ENCODE data around the gene KLC4. TPM values are rescaled to one million over a fixed set of nuclear protein-coding genes. Genes with fewer than 3 reads are reported as not detected.
"Not testable (repeated sequence)": the region's sequence is repeated elsewhere in the genome, so short reads cannot be mapped to it uniquely, and the experiment has no call there.

KLC4 gene
- polyA plus RNA-seq, 1 experiment = 16.8 TPM

DNA sequence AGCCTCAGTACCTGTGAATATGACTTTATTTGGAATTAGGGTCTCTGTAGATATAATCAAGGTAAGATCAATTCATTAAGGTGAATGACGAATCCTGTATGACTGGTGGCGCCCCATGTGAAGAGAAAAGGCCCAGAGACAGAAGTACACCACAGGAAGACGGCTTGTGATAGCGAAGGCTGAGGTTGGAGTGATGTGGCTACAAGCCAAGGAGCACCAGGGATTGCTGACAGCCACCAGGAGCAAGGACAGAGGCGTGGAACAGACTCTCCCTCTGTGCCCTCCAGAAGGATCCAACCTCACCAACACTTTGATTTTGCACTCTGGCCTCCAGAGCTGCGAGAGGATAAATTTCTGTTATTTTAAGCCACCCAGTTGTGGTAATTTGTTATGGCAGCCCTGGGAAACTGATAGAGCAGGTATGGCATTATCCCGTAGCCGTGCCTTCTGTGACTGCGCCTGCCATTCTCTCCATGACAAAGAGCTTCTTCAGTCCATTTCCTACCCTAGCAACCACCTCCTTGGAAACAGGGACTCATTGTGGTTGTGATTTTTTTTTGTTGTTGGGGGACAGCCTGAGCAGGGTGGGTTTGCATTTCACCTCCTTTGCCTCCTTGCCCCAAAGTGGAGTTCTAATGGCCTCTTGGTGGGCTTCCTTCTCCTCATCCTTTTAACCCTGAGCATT is 46.2 kb downstream of the KLC4 start:
- H3K36me3 ChIP-seq (ENCODE audit: control insufficient read depth, insufficient read depth, low read length) = peaks cover 6% of the 10 kb centered on the region; the same call in 1 of the 2 replicates
- TF ChIP-seq CTCF (IDR thresholded peaks at IDR 0.05; ENCODE audit: insufficient read depth, low read depth, low read length) = no peak
- no peak for DNase-seq (ENCODE audit: low read depth)

DNA sequence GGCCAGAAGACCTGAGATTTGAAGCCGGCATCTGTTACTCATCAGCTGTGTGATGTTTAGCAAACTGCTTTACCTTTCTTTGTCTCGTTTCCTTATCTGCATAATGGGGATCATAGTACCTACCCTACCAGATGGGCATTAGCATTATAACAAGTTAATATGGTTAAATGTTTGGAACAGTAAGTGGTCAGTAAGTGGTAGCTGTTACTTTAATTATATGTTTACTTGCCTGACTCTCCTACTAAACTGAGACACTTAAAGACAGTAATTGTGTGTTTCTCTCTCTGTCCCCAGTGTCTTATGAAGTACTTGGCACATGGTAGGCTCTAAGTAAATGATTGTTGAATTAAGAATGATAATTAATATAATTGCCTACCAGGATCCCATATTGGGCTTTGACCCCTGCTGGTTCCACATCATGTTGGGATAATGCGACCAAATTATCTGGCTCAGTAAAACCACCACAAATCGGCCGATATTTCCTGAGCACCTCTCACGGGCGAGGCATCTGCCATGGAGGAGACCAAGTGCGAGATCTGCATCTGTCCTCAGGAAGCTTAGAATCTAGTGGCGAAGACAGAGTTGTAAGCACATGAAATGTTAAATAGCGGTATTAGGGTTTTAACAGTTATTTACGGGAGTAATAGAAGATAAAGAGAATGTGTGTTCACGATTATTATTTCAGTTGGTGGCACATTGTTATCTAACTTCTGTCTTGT is 48.1 kb downstream of the KLC4 start:
- DNase-seq (ENCODE audit: low read depth) = no peak
- no peaks in the 10 kb centered on the region for H3K27me3 ChIP-seq (ENCODE audit: control insufficient read depth, insufficient read depth, low read length)
- peaks cover 6% of the 10 kb centered on the region; the same call in 1 of the 2 replicates for H3K36me3 ChIP-seq (ENCODE audit: control insufficient read depth, insufficient read depth, low read length)
- POLR2A ChIA-PET = no interaction called here
- no peak for TF ChIP-seq CTCF (IDR thresholded peaks at IDR 0.05; ENCODE audit: insufficient read depth, low read depth, low read length)
- no peak overlapping the region for H3K4me3 ChIP-seq (ENCODE audit: low read depth, low read length)
- CTCF ChIA-PET = interaction anchor here (0.6 to 1.0 kb wide), 2 partner anchors 11 to 38 kb away, joined by 3 read pairs; no protein-coding TSS in a partner anchor

More for the DNA sequence above, 46.2 kb downstream of the KLC4 start:
- H3K4me3 ChIP-seq (ENCODE audit: low read depth, low read length) = no peak overlapping the region
- no peaks in the 10 kb centered on the region for H3K27me3 ChIP-seq (ENCODE audit: control insufficient read depth, insufficient read depth, low read length)
- ChIA-PET CTCF (no interaction called here), POLR2A (no interaction called here)

GRCh38 chr6:43113431-43114260 is 54.2 kb downstream of the KLC4 start:
- TF ChIP-seq CTCF (IDR thresholded peaks at IDR 0.05; ENCODE audit: insufficient read depth, low read depth, low read length) = no peak
- Histone ChIP-seq H3K4me3 (ENCODE audit: low read depth, low read length) (no peak overlapping the region), H3K36me3 (ENCODE audit: control insufficient read depth, insufficient read depth, low read length) (no peaks in the 10 kb centered on the region), H3K27me3 (ENCODE audit: control insufficient read depth, insufficient read depth, low read length) (no peaks in the 10 kb centered on the region)
- ChIA-PET CTCF (interaction anchor here (1.5 kb wide), 2 partner anchors 17 to 30 kb away, joined by 3 to 6 read pairs; no protein-coding TSS in a partner anchor), POLR2A (interaction anchor here (0.7 kb wide), 1 partner anchor 12 kb away, joined by 5 read pairs; no protein-coding TSS in a partner anchor)
- DNase-seq (ENCODE audit: low read depth) = no peak

- H3K4me3 ChIP-seq (ENCODE audit: low read depth, low read length) = no peak overlapping the region
- CTCF ChIA-PET = interaction anchor here (1.9 kb wide), 1 partner anchor 18 kb away, joined by 8 read pairs; no protein-coding TSS in a partner anchor
- H3K27me3 ChIP-seq (ENCODE audit: control insufficient read depth, insufficient read depth, low read length) = no peaks in the 10 kb centered on the region
- no peak for TF ChIP-seq CTCF (IDR thresholded peaks at IDR 0.05; ENCODE audit: insufficient read depth, low read depth, low read length)
- POLR2A ChIA-PET = no interaction called here
- no peaks in the 10 kb centered on the region; the same call in 1 of the 2 replicates for H3K36me3 ChIP-seq (ENCODE audit: control insufficient read depth, insufficient read depth, low read length)
- DNase-seq (ENCODE audit: low read depth) = no peak
These were observed 55.9 kb downstream of the KLC4 start for GRCh38 chr6:43115365-43115764.

DNA sequence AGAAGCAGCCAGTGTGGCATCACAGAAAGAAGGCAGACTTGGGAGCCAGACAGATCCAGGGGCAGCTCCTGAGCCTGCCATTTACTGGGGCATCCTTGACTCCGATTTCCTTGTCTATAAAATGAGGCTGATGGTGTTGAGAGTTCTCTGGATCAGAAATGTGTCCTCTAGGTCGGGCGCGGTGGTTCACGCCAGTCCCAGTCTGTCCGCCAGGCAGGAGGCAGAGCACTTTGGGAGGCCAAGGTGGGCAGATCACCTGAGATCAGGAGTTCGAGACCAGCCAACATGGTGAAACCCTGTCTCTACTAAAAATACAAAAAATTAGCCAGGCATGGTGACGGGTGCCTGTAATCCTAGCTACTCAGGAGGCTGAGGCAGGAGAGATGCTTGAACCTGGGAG is 58.0 kb downstream of the KLC4 start:
- H3K36me3 ChIP-seq (ENCODE audit: control insufficient read depth, insufficient read depth, low read length); DNase-seq (ENCODE audit: low read depth); CTCF ChIA-PET; POLR2A ChIA-PET; H3K27me3 ChIP-seq (ENCODE audit: control insufficient read depth, insufficient read depth, low read length); H3K4me3 ChIP-seq (ENCODE audit: low read depth, low read length): not testable (repeated sequence)

All from BJ (cell line).